Esophagus squamous epithelium (tissue), 5 donors: ENCODE data around the gene BHLHE23. TPM values are rescaled to one million over a fixed set of nuclear protein-coding genes. Genes with fewer than 3 reads are reported as not detected.

Source experiments
- DNase-seq: peaks from one replicate; lab custom pipeline; 2025; lab: John Stamatoyannopoulos, UW
- H3K27ac ChIP-seq, 4 donors: fragments of 200-600 bp; sonication (generic); one replicate each; pipeline ENCODE4 v1.5.1; 2016 to 2019; ENCODE audit warnings: mild to moderate bottlenecking in 1 of 4
- H3K27me3 ChIP-seq, 4 donors: fragments of 200-600 bp; sonication (generic); 1 replicate in 3 of 4; 2 replicates in 1 of 4; pipeline versions ENCODE4 v1.5.1 to v1.6.0; 2017 to 2021; ENCODE audit warnings: antibody characterized with exemption in 1 of 4
- H3K36me3 ChIP-seq, 3 donors: fragments of 200-600 bp; sonication (generic); one replicate each; pipeline ENCODE4 v1.5.1; 2016 to 2019
- H3K4me1 ChIP-seq, 3 donors: fragments of 200-600 bp; sonication (generic); one replicate each; pipeline ENCODE4 v1.5.1; 2017 to 2019
- H3K4me3 ChIP-seq, 4 donors: fragments of 200-600 bp; sonication (generic); 1 replicate in 3 of 4; 2 replicates in 1 of 4; pipeline ENCODE4 v1.5.1; 2016 to 2019; ENCODE audit warnings: mild to moderate bottlenecking in 2 of 4, moderate library complexity in 1 of 4
- H3K9me3 ChIP-seq, 3 donors: fragments of 200-600 bp; sonication (generic); one replicate each; pipeline ENCODE4 v1.5.1; 2016 to 2019
- CTCF ChIP-seq, 6 experiments: fragments of 450-650 bp in 4 of 6; fragments of 200-600 bp in 2 of 6; sonication (generic) in 2 of 6; IDR thresholded peaks; one replicate each; pipeline ENCODE4 v1.5.1; 2016 to 2019; ENCODE audit warnings: antibody characterized with exemption in 6 of 6, mild to moderate bottlenecking in 4 of 6, moderate library complexity in 4 of 6
- POLR2A ChIP-seq, 4 donors: fragments of 450-650 bp; IDR thresholded peaks; one replicate each; pipeline ENCODE4 v1.6.1; 2017; ENCODE audit warnings: antibody characterized with exemption in 4 of 4, mild to moderate bottlenecking in 4 of 4, moderate library complexity in 3 of 4
- WGBS, 2 donors: methylation state at CpG; one replicate each; pipeline ENCODE4 v1.1.5; 2018; 5-methylcytosine and 5-hydroxymethylcytosine counted together
- intact Hi-C: fragments of 100-400 bp; cut with DNase I; formaldehyde crosslinking; loops from one replicate; pipeline ENCODE4 v1.15.0; 2022
- total RNA-seq, 4 donors: library from RNA; depleted of rRNA; stranded (reverse); fragments of >200 nt; gene quantifications; one replicate each; pipeline ENCODE4 v1.1.0, GENCODE V29; 2016
- donor health status: DM: yes; HTN: yes; CAD: no.

The BHLHE23 gene
- total RNA-seq, 4 donors from 2014 or later = not detected

GRCh38 chr20:62982124-62983075 lies 24.4 kb downstream of the BHLHE23 start:
- TF ChIP-seq POLR2A (IDR thresholded peaks at IDR 0.05) (no peak), CTCF (IDR thresholded peaks at IDR 0.05) (no peak)
- no peak for DNase-seq
- peaks cover 0 to 4% (median 0%) of the 10 kb centered on the region in 3 donors for H3K4me1 ChIP-seq
- no peak overlapping the region for H3K27ac ChIP-seq
- H3K4me3 ChIP-seq = no peak overlapping the region
- peaks cover 0 to 100% (median 11%) of the 10 kb centered on the region in 4 donors for H3K27me3 ChIP-seq
- H3K36me3 ChIP-seq = no peaks in the 10 kb centered on the region
- intact Hi-C loops = no loop called here
- 49 to 62% methylated on average over 3 to 11 of the region's 21 CpGs for WGBS, 2 donors
- no peaks in the 10 kb centered on the region for H3K9me3 ChIP-seq

- TF ChIP-seq POLR2A (IDR thresholded peaks at IDR 0.05) (no peak), CTCF (IDR thresholded peaks at IDR 0.05) (no peak)
- Histone ChIP-seq H3K9me3 (no peaks in the 10 kb centered on the region), H3K27me3 (peaks cover 0 to 100% (median 13%) of the 10 kb centered on the region in 4 donors), H3K4me1 (peaks cover 0 to 4% (median 0%) of the 10 kb centered on the region in 3 donors), H3K36me3 (no peaks in the 10 kb centered on the region), H3K4me3 (no peak overlapping the region), H3K27ac (no peak overlapping the region)
- intact Hi-C loops = no loop called here
- DNase-seq = no peak
- WGBS, 2 donors = 25 to 55% methylated on average over 8 to 19 of the region's 28 CpGs
Observed at GRCh38 chr20:62980970-62981369, 25.8 kb downstream of the BHLHE23 start.

GRCh38 chr20:62980380-62980960 lies 26.3 kb downstream of the BHLHE23 start:
- H3K27ac ChIP-seq = no peak overlapping the region
- peaks cover 0 to 4% (median 0%) of the 10 kb centered on the region in 3 donors for H3K4me1 ChIP-seq
- H3K4me3 ChIP-seq = no peak overlapping the region
- H3K27me3 ChIP-seq = peaks cover 0 to 100% (median 15%) of the 10 kb centered on the region in 4 donors
- no peaks in the 10 kb centered on the region for H3K9me3 ChIP-seq
- no peaks in the 10 kb centered on the region for H3K36me3 ChIP-seq
- intact Hi-C loops = no loop called here
- WGBS, 2 donors = 31 to 34% methylated on average over 13 to 19 of the region's 19 CpGs
- no peak for TF ChIP-seq POLR2A (IDR thresholded peaks at IDR 0.05)
- no peak for TF ChIP-seq CTCF (IDR thresholded peaks at IDR 0.05)
- DNase-seq = no peak

GRCh38 chr20:62979876-62980373 lies 26.8 kb downstream of the BHLHE23 start:
- Histone ChIP-seq H3K9me3 (no peaks in the 10 kb centered on the region), H3K27ac (no peak overlapping the region), H3K4me1 (peaks cover 0 to 4% (median 0%) of the 10 kb centered on the region in 3 donors), H3K4me3 (no peak overlapping the region), H3K27me3 (peaks cover 0 to 100% (median 20%) of the 10 kb centered on the region in 4 donors), H3K36me3 (no peaks in the 10 kb centered on the region)
- TF ChIP-seq POLR2A (IDR thresholded peaks at IDR 0.05) (no peak), CTCF (IDR thresholded peaks at IDR 0.05) (no peak)
- no peak for DNase-seq
- intact Hi-C loops = no loop called here
- 0 to 20% methylated on average over 1 to 8 of the region's 19 CpGs for whole genome bisulfite sequencing, 2 donors
